ENCODE measurements around the gene DYNLT2.
"Not testable (repeated sequence)": the region's sequence is repeated elsewhere in the genome, so short reads cannot be mapped to it uniquely, and the experiment has no call there.

DYNLT2 gene

GRCh38 chr6:169726963-169727362 lies 24.4 kb downstream of the DYNLT2 start:
- no peak for DNase-seq

GRCh38 chr6:169726049-169726400 lies 25.3 kb downstream of the DYNLT2 start:
- no peak for DNase-seq

- no peak for DNase-seq
Measured at GRCh38 chr6:169725125-169726048, 26.0 kb downstream of the DYNLT2 start.

GRCh38 chr6:169724494-169725124 lies 26.8 kb downstream of the DYNLT2 start, which contains the start of gene PHF10:
Gene PHF10 (minus strand): TSS chr6:169724500. CDS start chr6:169723931, 569 bp downstream.
- DNase-seq, result no peak

- no peak for DNase-seq
Measured at GRCh38 chr6:169723991-169724493, 27.3 kb downstream of the DYNLT2 start.

- DNase-seq, result no peak
Measured at GRCh38 chr6:169723200-169723909, 28.0 kb downstream of the DYNLT2 start.

GRCh38 chr6:169722362-169723199 lies 28.8 kb downstream of the DYNLT2 start:
- DNase-seq, result no peak

- no peak for DNase-seq
Measured at GRCh38 chr6:169720207-169720855, 31.0 kb downstream of the DYNLT2 start.

- DNase-seq, result no peak
Measured at GRCh38 chr6:169719117-169719516, 32.3 kb downstream of the DYNLT2 start.

GRCh38 chr6:169714595-169714994 lies 36.8 kb downstream of the DYNLT2 start:
- no peak for DNase-seq

- DNase-seq, result no peak
Measured at GRCh38 chr6:169714178-169714577, 37.2 kb downstream of the DYNLT2 start.

- DNase-seq, result no peak
Measured at GRCh38 chr6:169710009-169710408, 41.4 kb downstream of the DYNLT2 start.

- DNase-seq, result no peak
Measured at GRCh38 chr6:169709293-169709692, 42.1 kb downstream of the DYNLT2 start.

- no peak for DNase-seq
Measured at GRCh38 chr6:169707772-169708171, 43.6 kb downstream of the DYNLT2 start.

- DNase-seq, result no peak
Measured at GRCh38 chr6:169702840-169703246, 48.5 kb downstream of the DYNLT2 start.

GRCh38 chr6:169701954-169702839 lies 49.2 kb downstream of the DYNLT2 start, which contains the start of the genes C6orf120 and WDR27:
Gene C6orf120 (plus strand): TSS chr6:169702126. CDS start chr6:169702460, 334 bp downstream.
Gene WDR27 (minus strand): TSS chr6:169702029. CDS start chr6:169689005, 13,024 bp downstream.
- DNase-seq, result peak; percentile 48

GRCh38 chr6:169701311-169701953 lies 49.9 kb downstream of the DYNLT2 start:
- DNase-seq, result no peak

GRCh38 chr6:169700296-169700695 lies 51.1 kb downstream of the DYNLT2 start:
- no peak for DNase-seq

- DNase-seq, result not testable (repeated sequence)
Measured at GRCh38 chr6:169697115-169697514, 54.3 kb downstream of the DYNLT2 start.

GRCh38 chr6:169695131-169695530 lies 56.2 kb downstream of the DYNLT2 start:
- DNase-seq, result no peak
